ENCODE results near the gene ARMC8. TPM values are rescaled to one million over a fixed set of nuclear protein-coding genes. Genes with fewer than 3 reads are reported as not detected.

The ARMC8 gene
- polyA plus RNA-seq, 1 donor from 2014 or later, result 90.6 TPM

GRCh38 chr3:138205527-138205926 is 18.4 kb downstream of the ARMC8 start:
- Histone ChIP-seq H3K9me3 (ENCODE audit: low read length) (no peaks in the 10 kb centered on the region), H3K79me2 (replicated peaks; ENCODE audit: insufficient read depth, low read length) (peaks cover 61% of the 10 kb centered on the region), H3K36me3 (ENCODE audit: insufficient read depth, low read length) (no peaks in the 10 kb centered on the region), H3K9ac (ENCODE audit: low read length) (no peak overlapping the region), H3F3A (ENCODE audit: insufficient read depth, low read length, poor library complexity, severe bottlenecking) (no peaks in the 10 kb centered on the region), H3K4me2 (ENCODE audit: low read length) (no peak overlapping the region), H3K4me3 (ENCODE audit: low read length) (no peak overlapping the region), H3K9me2 (ENCODE audit: insufficient read depth, low read length) (no peaks in the 10 kb centered on the region), H3K27me3 (ENCODE audit: insufficient read depth, low read depth, low read length) (no peaks in the 10 kb centered on the region), H4K20me1 (ENCODE audit: insufficient read depth) (no peaks in the 10 kb centered on the region), H2AFZ (ENCODE audit: low read depth, low read length) (no peak overlapping the region), H3K27ac (ENCODE audit: low read length) (no peak overlapping the region)
- TF ChIP-seq POLR2AphosphoS5 (IDR thresholded peaks at IDR 0.05) (no peak), TAF1 (IDR thresholded peaks at IDR 0.05; ENCODE audit: low read depth) (no peak), SMC3 (conservative IDR thresholded peaks at IDR 0.05; ENCODE audit: poor library complexity) (no peak), EP300 (conservative IDR thresholded peaks at IDR 0.05; ENCODE audit: poor library complexity, severe bottlenecking) (no peak), EZH2 (IDR thresholded peaks at IDR 0.05; ENCODE audit: borderline replicate concordance, insufficient read depth, low read length, poor library complexity, severe bottlenecking) (no peak), MXI1 (conservative IDR thresholded peaks at IDR 0.05; ENCODE audit: poor library complexity, severe bottlenecking) (no peak), REST (IDR thresholded peaks at IDR 0.05; ENCODE audit: borderline replicate concordance) (no peak), CTCF (IDR thresholded peaks at IDR 0.05; ENCODE audit: poor library complexity, severe bottlenecking) (no peak), RAD21 (conservative IDR thresholded peaks at IDR 0.05) (no peak)

GRCh38 chr3:138206196-138206595 is 19.1 kb downstream of the ARMC8 start:
- Histone ChIP-seq H2AFZ (ENCODE audit: low read depth, low read length) (no peak overlapping the region), H3K27ac (ENCODE audit: low read length) (no peak overlapping the region)
- TF ChIP-seq CTCF (IDR thresholded peaks at IDR 0.05; ENCODE audit: poor library complexity, severe bottlenecking) (no peak), TAF1 (IDR thresholded peaks at IDR 0.05; ENCODE audit: low read depth) (no peak), EZH2 (IDR thresholded peaks at IDR 0.05; ENCODE audit: borderline replicate concordance, insufficient read depth, low read length, poor library complexity, severe bottlenecking) (no peak), MXI1 (conservative IDR thresholded peaks at IDR 0.05; ENCODE audit: poor library complexity, severe bottlenecking) (no peak), POLR2AphosphoS5 (IDR thresholded peaks at IDR 0.05) (no peak), REST (IDR thresholded peaks at IDR 0.05; ENCODE audit: borderline replicate concordance) (no peak), SMC3 (conservative IDR thresholded peaks at IDR 0.05; ENCODE audit: poor library complexity) (no peak), EP300 (conservative IDR thresholded peaks at IDR 0.05; ENCODE audit: poor library complexity, severe bottlenecking) (no peak), RAD21 (conservative IDR thresholded peaks at IDR 0.05) (no peak)

More at GRCh38 chr3:138206196-138206595, 19.1 kb downstream of the ARMC8 start:
- Histone ChIP-seq H3K4me3 (ENCODE audit: low read length) (no peak overlapping the region), H4K20me1 (ENCODE audit: insufficient read depth) (no peaks in the 10 kb centered on the region), H3K9me3 (ENCODE audit: low read length) (no peaks in the 10 kb centered on the region), H3K79me2 (replicated peaks; ENCODE audit: insufficient read depth, low read length) (peaks cover 58% of the 10 kb centered on the region), H3K27me3 (ENCODE audit: insufficient read depth, low read depth, low read length) (no peaks in the 10 kb centered on the region), H3K9me2 (ENCODE audit: insufficient read depth, low read length) (no peaks in the 10 kb centered on the region), H3F3A (ENCODE audit: insufficient read depth, low read length, poor library complexity, severe bottlenecking) (no peaks in the 10 kb centered on the region), H3K4me2 (ENCODE audit: low read length) (no peak overlapping the region), H3K36me3 (ENCODE audit: insufficient read depth, low read length) (no peaks in the 10 kb centered on the region), H3K9ac (ENCODE audit: low read length) (no peak overlapping the region)
